Neural progenitor cell (in vitro differentiated cells): Measurements from ENCODE around the gene PRND. TPM values are rescaled to one million over a fixed set of nuclear protein-coding genes. Genes with fewer than 3 reads are reported as not detected.

Experiments used
- DNase-seq: peaks from one replicate; pipeline ENCODE4 v3.0.0-alpha.2; 2016; ENCODE audit warnings: low spot score
- H2AFZ ChIP-seq: fragments of 200-600 bp; sonication (generic); replicated peaks from 2 replicates; pipeline ENCODE4 v1.6.1; 2016; ENCODE audit warnings: antibody characterized with exemption
- H3F3A ChIP-seq: fragments of 200-600 bp; sonication (generic); 2 replicates; pipeline ENCODE4 v1.6.1; 2016; ENCODE audit warnings: antibody characterized with exemption, low read depth
- H3K27ac ChIP-seq: fragments of 200-600 bp; sonication (generic); 2 replicates; pipeline ENCODE4 v1.5.1; 2016; ENCODE audit warnings: mild to moderate bottlenecking
- H3K27me3 ChIP-seq: fragments of 200-600 bp; sonication (generic); 2 replicates; pipeline ENCODE4 v1.6.1; 2016; ENCODE audit warnings: mild to moderate bottlenecking, moderate library complexity
- H3K36me3 ChIP-seq: fragments of 200-600 bp; sonication (generic); 2 replicates; pipeline ENCODE4 v1.5.1; 2016
- H3K4me1 ChIP-seq: fragments of 200-600 bp; sonication (generic); 2 replicates; pipeline ENCODE4 v1.6.1; 2016; ENCODE audit warnings: mixed run types
- H3K4me2 ChIP-seq: fragments of 200-600 bp; sonication (generic); 2 replicates; pipeline ENCODE4 v1.6.1; 2016
- H3K4me3 ChIP-seq: fragments of 200-600 bp; sonication (generic); 2 replicates; pipeline ENCODE4 v1.5.1; 2016
- H3K79me2 ChIP-seq: fragments of 200-600 bp; sonication (generic); 2 replicates; pipeline ENCODE4 v1.6.1; 2016; ENCODE audit warnings: low read depth
- H3K9ac ChIP-seq: fragments of 200-600 bp; sonication (generic); 2 replicates; pipeline ENCODE4 v1.6.1; 2016
- H3K9me3 ChIP-seq: fragments of 200-600 bp; sonication (generic); 2 replicates; pipeline ENCODE4 v1.5.1; 2016; ENCODE audit warnings: low read depth
- H4K20me1 ChIP-seq: fragments of 200-600 bp; sonication (generic); 2 replicates; pipeline ENCODE4 v1.6.1; 2016; ENCODE audit warnings: low read depth
- H3K27ac Mint-ChIP-seq: 3 replicates; pipeline ENCODE4 v1.8.0; 2021; ENCODE audit warnings: mixed read lengths
- H3K27me3 Mint-ChIP-seq: 2 replicates; pipeline ENCODE4 v1.8.0; 2022; ENCODE audit warnings: low read depth, mild to moderate bottlenecking, inconsistent platforms, moderate library complexity, mixed read lengths; ENCODE audit not compliant: insufficient read depth
- H3K36me3 Mint-ChIP-seq: 3 replicates; pipeline ENCODE4 v1.8.0; 2021; ENCODE audit warnings: mixed read lengths
- H3K4me1 Mint-ChIP-seq: 3 replicates; pipeline ENCODE4 v1.8.0; 2021; ENCODE audit warnings: mixed read lengths
- H3K4me3 Mint-ChIP-seq: 3 replicates; pipeline ENCODE4 v1.8.0; 2021; ENCODE audit warnings: mild to moderate bottlenecking, moderate library complexity, mixed read lengths
- H3K9me3 Mint-ChIP-seq: 3 replicates; pipeline ENCODE4 v1.8.0; 2020; ENCODE audit warnings: mixed read lengths
- EZH2 ChIP-seq: fragments of 200-600 bp; sonication (generic); IDR thresholded peaks from 2 replicates; pipeline ENCODE4 v1.6.1; 2017; ENCODE audit warnings: antibody characterized with exemption, mild to moderate bottlenecking, moderate library complexity
- EZH2phosphoT487 ChIP-seq: fragments of 200-600 bp; sonication (generic); IDR thresholded peaks from 2 replicates; pipeline ENCODE4 v1.6.1; 2017; ENCODE audit warnings: antibody characterized with exemption
- total RNA-seq: library from RNA; depleted of rRNA; stranded (reverse); fragments of >200 nt; gene quantifications from 2 replicates; pipeline ENCODE4 v1.2.3, GENCODE V29; 2015; ENCODE audit warnings: low replicate concordance
- TF ChIP-seq, protein P1 (sequence below): fragments of 200-600 bp; sonication (generic); IDR thresholded peaks from 2 replicates; pipeline ENCODE4 v1.5.1; 2017; ENCODE audit warnings: antibody characterized with exemption, mild to moderate bottlenecking

Gene PRND
- total RNA-seq, 1 donor from 2014 or later = not detected

DNA sequence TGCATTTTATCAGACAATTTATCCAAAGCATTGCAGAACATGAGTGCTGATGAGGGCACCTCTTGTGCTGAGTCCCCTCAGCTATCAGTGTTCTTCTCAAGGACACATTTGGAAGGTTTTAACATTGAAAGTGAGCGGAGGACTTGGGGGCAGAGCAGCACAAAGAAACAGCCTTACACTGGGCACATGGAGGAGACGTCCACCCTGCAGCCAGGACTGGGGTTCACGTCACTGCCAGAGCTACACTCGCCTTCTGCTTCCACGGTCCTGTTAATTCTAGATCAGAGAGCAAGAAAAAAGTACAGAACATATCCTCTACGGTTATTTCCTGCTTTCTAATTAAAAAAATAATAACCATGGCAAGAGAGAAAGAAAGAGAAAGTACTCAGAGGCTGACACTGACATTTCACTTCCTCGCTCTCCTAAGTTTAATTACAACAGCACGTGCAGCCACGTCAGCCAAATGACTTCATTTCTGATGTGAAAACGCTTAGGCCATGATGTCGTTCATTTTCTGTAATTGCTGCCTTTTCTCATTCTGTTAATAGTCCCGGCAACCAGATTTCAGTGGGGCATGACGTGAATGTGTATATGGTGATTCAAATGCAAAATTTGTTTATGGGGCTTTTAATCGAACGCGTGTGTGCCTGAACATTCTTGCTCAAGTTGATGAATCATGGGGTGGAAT lies 5.1 kb downstream of the PRND start:
- H3K4me1 ChIP-seq = peaks cover 8% of the 10 kb centered on the region
- TF ChIP-seq, protein P1, sequence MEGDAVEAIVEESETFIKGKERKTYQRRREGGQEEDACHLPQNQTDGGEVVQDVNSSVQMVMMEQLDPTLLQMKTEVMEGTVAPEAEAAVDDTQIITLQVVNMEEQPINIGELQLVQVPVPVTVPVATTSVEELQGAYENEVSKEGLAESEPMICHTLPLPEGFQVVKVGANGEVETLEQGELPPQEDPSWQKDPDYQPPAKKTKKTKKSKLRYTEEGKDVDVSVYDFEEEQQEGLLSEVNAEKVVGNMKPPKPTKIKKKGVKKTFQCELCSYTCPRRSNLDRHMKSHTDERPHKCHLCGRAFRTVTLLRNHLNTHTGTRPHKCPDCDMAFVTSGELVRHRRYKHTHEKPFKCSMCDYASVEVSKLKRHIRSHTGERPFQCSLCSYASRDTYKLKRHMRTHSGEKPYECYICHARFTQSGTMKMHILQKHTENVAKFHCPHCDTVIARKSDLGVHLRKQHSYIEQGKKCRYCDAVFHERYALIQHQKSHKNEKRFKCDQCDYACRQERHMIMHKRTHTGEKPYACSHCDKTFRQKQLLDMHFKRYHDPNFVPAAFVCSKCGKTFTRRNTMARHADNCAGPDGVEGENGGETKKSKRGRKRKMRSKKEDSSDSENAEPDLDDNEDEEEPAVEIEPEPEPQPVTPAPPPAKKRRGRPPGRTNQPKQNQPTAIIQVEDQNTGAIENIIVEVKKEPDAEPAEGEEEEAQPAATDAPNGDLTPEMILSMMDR = no peak
- TF ChIP-seq EZH2phosphoT487 (no peak), EZH2 (no peak)
- no peak overlapping the region for H2AFZ ChIP-seq
- Mint-ChIP-seq H3K9me3 (no peaks in the 10 kb centered on the region), H3K4me3 (no peak overlapping the region), H3K36me3 (no peaks in the 10 kb centered on the region), H3K4me1 (peaks cover 18% of the 10 kb centered on the region), H3K27ac (peak overlapping the region; percentile 35), H3K27me3 (peaks cover 11% of the 10 kb centered on the region)
- no peaks in the 10 kb centered on the region for H3F3A ChIP-seq
- H4K20me1 ChIP-seq = no peaks in the 10 kb centered on the region
- no peak overlapping the region for H3K4me2 ChIP-seq
- DNase-seq = no peak
- H3K4me3 ChIP-seq = no peak overlapping the region
- H3K27me3 ChIP-seq = no peaks in the 10 kb centered on the region
- H3K9me3 ChIP-seq = no peaks in the 10 kb centered on the region
- H3K9ac ChIP-seq = no peak overlapping the region
- no peaks in the 10 kb centered on the region for H3K36me3 ChIP-seq
- no peaks in the 10 kb centered on the region for H3K79me2 ChIP-seq
- H3K27ac ChIP-seq = no peak overlapping the region

DNA sequence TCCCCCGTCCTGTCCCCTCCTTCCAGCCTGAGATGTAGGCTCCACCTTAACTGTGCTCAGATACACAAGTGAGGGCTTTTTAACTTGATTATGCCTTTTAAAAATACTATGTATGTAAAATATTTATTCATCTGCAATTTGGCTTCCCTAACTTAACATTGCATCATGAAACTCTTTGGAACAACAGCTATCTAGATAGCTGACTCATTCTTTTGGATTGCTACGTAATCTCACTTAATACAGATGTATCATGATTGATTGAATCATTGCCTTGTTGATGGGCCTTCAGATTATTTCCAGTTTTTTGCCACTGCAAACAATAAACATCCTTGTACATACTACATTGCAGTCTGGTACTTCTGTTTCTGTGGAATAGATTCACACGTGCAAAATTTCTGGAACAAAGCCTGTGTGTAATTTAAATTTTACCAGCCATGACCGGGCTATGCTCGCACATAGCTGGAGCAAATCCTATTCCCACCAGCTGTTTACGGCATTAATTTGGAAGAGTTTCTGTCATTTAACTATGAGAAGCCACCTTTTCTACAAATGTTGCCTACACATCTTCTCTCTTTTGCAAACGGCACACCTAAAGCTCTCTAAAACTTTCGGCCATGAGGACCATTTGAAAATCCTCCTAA lies 6.5 kb downstream of the PRND start:
- no peaks in the 10 kb centered on the region for H3K36me3 ChIP-seq
- no peaks in the 10 kb centered on the region for H3K9me3 ChIP-seq
- peaks cover 2% of the 10 kb centered on the region for H4K20me1 ChIP-seq
- H3K9me3 Mint-ChIP-seq = no peaks in the 10 kb centered on the region
- DNase-seq = no peak
- no peak overlapping the region for H3K4me3 ChIP-seq
- H3K36me3 Mint-ChIP-seq = no peaks in the 10 kb centered on the region
- H3K4me3 Mint-ChIP-seq = no peak overlapping the region
- no peak overlapping the region for H2AFZ ChIP-seq
- H3K27ac ChIP-seq = no peak overlapping the region
- TF ChIP-seq, protein P1 = no peak
- TF ChIP-seq EZH2phosphoT487 (no peak), EZH2 (no peak)
- no peak overlapping the region for H3K9ac ChIP-seq
- no peak overlapping the region for H3K27ac Mint-ChIP-seq
- peaks cover 14% of the 10 kb centered on the region for H3K27me3 Mint-ChIP-seq
- H3K79me2 ChIP-seq = no peaks in the 10 kb centered on the region
- peaks cover 7% of the 10 kb centered on the region for H3K4me1 Mint-ChIP-seq
- H3K27me3 ChIP-seq = no peaks in the 10 kb centered on the region
- no peaks in the 10 kb centered on the region for H3K4me1 ChIP-seq
- H3F3A ChIP-seq = no peaks in the 10 kb centered on the region
- no peak overlapping the region for H3K4me2 ChIP-seq

DNA sequence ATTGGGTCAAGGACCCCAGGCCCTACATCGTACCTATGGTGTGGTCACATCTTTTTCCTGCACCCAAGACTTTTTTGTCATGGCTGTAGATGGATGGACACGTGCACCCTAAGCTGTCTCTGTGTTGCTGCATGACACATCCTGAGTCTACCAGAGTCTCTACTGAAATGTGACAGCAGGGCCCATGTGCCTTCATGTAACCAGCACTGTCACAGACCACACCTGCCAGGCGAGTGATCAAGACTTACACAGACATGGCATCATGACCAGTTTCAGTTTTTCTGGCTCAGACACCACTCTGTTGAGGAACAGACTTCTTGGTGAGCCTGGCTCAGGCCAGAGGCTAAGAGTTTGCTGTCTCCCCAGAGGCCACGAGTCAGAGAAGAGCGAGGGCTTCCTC lies 7.6 kb downstream of the PRND start:
- Mint-ChIP-seq H3K4me3 (no peak overlapping the region), H3K27me3 (peaks cover 9% of the 10 kb centered on the region), H3K9me3 (no peaks in the 10 kb centered on the region), H3K27ac (no peak overlapping the region), H3K4me1 (peaks cover 5% of the 10 kb centered on the region), H3K36me3 (no peaks in the 10 kb centered on the region)
- H3F3A ChIP-seq = no peaks in the 10 kb centered on the region
- peaks cover 4% of the 10 kb centered on the region for H4K20me1 ChIP-seq
- H3K4me1 ChIP-seq = no peaks in the 10 kb centered on the region
- H3K9me3 ChIP-seq = no peaks in the 10 kb centered on the region
- H3K27ac ChIP-seq = no peak overlapping the region
- no peaks in the 10 kb centered on the region for H3K79me2 ChIP-seq
- H3K4me3 ChIP-seq = no peak overlapping the region
- H3K36me3 ChIP-seq = no peaks in the 10 kb centered on the region
- no peak for DNase-seq
- H3K9ac ChIP-seq = no peak overlapping the region
- TF ChIP-seq EZH2phosphoT487 (no peak), EZH2 (no peak)
- TF ChIP-seq, protein P1 = no peak
- H3K4me2 ChIP-seq = no peak overlapping the region
- H2AFZ ChIP-seq = no peak overlapping the region
- no peaks in the 10 kb centered on the region for H3K27me3 ChIP-seq
